ENCODE measurements around the gene EDAR. TPM values are rescaled to one million over a fixed set of nuclear protein-coding genes. Genes with fewer than 3 reads are reported as not detected.

EDAR gene
- total and polyA plus RNA-seq, 2 of the 4 experiments (the other 2 are of a cell fraction) = not detected

- no peak overlapping the region for H2BK120ac ChIP-seq (ENCODE audit: low read depth, low read length)
- no peak overlapping the region for H3K27ac ChIP-seq (ENCODE audit: insufficient read depth, low read length)
- no peaks in the 10 kb centered on the region for H3K9me3 ChIP-seq (ENCODE audit: control insufficient read depth, insufficient read depth, low read length)
- H2AK5ac ChIP-seq (ENCODE audit: low read depth, low read length) = no peak overlapping the region
- ATAC-seq (ENCODE audit: low read depth) (no peak), DNase-seq (no peak)
- H2AK9ac ChIP-seq (replicated peaks; ENCODE audit: low read depth, low read length, poor library complexity) = no peak overlapping the region
- BruUV-seq (replicated peaks) = no TSS peak
- H3K23ac ChIP-seq (ENCODE audit: low read depth, low read length) = no peak overlapping the region
- no peaks in the 10 kb centered on the region for H3K36me3 ChIP-seq (ENCODE audit: control insufficient read depth, insufficient read depth, low read length)
- no peak overlapping the region for H4K91ac ChIP-seq (ENCODE audit: insufficient read depth, low read depth, low read length)
- H2BK5ac ChIP-seq (ENCODE audit: low read depth, low read length, poor library complexity, severe bottlenecking) = no peak overlapping the region
- TF ChIP-seq RFX5 (IDR thresholded peaks at IDR 0.05; ENCODE audit: low read depth, low read length) (no peak), CTCF (conservative IDR thresholded peaks at IDR 0.05; ENCODE audit: low read depth, low read length) (no peak), MXI1 (IDR thresholded peaks at IDR 0.05; ENCODE audit: borderline replicate concordance, low read depth, low read length) (no peak), MAFK (IDR thresholded peaks at IDR 0.05; ENCODE audit: low read depth, low read length) (no peak), RAD21 (IDR thresholded peaks at IDR 0.05; ENCODE audit: low read length) (no peak)
- TF ChIP-seq, protein P1, sequence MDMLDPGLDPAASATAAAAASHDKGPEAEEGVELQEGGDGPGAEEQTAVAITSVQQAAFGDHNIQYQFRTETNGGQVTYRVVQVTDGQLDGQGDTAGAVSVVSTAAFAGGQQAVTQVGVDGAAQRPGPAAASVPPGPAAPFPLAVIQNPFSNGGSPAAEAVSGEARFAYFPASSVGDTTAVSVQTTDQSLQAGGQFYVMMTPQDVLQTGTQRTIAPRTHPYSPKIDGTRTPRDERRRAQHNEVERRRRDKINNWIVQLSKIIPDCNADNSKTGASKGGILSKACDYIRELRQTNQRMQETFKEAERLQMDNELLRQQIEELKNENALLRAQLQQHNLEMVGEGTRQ (IDR thresholded peaks at IDR 0.05; ENCODE audit: low read depth, low read length) = no peak
- no peak overlapping the region for H3K56ac ChIP-seq (ENCODE audit: extremely low read depth, insufficient read depth, low read length)
- peaks cover 80% of the 10 kb centered on the region for H3K27me3 ChIP-seq (ENCODE audit: control insufficient read depth, insufficient read depth, low read length)
- no peak overlapping the region for H4K8ac ChIP-seq (ENCODE audit: low read depth in 2 of 2, low read length in 2 of 2)
- WGBS, 2 experiments (ENCODE audit: extremely low coverage in 2 of 2, insufficient read length in 1 of 2) = 39% methylated on average over 4 of the region's 13 CpGs; no CpG with 5 or more reads in 1 of the 2 experiments
- H3K79me1 ChIP-seq (ENCODE audit: low read depth in 1 of 2, low read length in 2 of 2) = no peaks in the 10 kb centered on the region
- no peak overlapping the region for H3K14ac ChIP-seq (replicated peaks; ENCODE audit: low read depth, low read length)
- no peak overlapping the region for H3K4me3 ChIP-seq (ENCODE audit: insufficient read depth, low read depth, low read length)
- 0 out of 2 replicates have a peak, but pooled peaks cover 3% of the 10 kb centered on the region for H3K9me1 ChIP-seq (ENCODE audit: insufficient read depth, low read length)
- no peak overlapping the region for H3K4me2 ChIP-seq (ENCODE audit: low read depth, low read length)
- POLR2A ChIA-PET (ENCODE audit: unreplicated experiment) = no interaction called here
- CTCF ChIA-PET = interaction anchor here (0.7 kb wide), 1 partner anchor 51 kb away, joined by 3 read pairs; no protein-coding TSS in a partner anchor
- intact Hi-C loops (cut with micrococcal nuclease) (loop anchor here (5.0 to 10.0 kb wide), 2 partner anchors 52 to 61 kb away; partner anchors contain the start of gene EDAR), in situ Hi-C loops (cut with MboI; ENCODE audit: low sequenced_read_pairs) (no loop called here), dilution Hi-C loops (cut with HindIII; ENCODE audit: low sequenced_read_pairs, unreplicated experiment) (no loop called here)
- no peak overlapping the region for H3K9ac ChIP-seq (ENCODE audit: low read depth, low read length)
- peaks cover 6% of the 10 kb centered on the region; the same call in 1 of the 2 replicates for H4K20me1 ChIP-seq (ENCODE audit: insufficient read depth, low read length)
- no peak overlapping the region for H2BK20ac ChIP-seq (ENCODE audit: low read depth, low read length)
- H2AFZ ChIP-seq (replicated peaks; ENCODE audit: low read length, poor library complexity) = no peak overlapping the region
- no peak overlapping the region for H3K18ac ChIP-seq (ENCODE audit: low read depth, low read length)
- H3K4ac ChIP-seq (ENCODE audit: low read depth, low read length) = no peak overlapping the region
- no peak overlapping the region for H2BK15ac ChIP-seq (ENCODE audit: low read depth, low read length)
- H4K5ac ChIP-seq (ENCODE audit: low read depth, low read length) = no peak overlapping the region
- H3K4me1 ChIP-seq (ENCODE audit: control insufficient read depth, insufficient read depth, low read length) = no peaks in the 10 kb centered on the region
Observed at GRCh38 chr2:108923736-108924579, 65.1 kb downstream of the EDAR start.

All from IMR-90 (cell line).